Activated CD4-positive, alpha-beta T cell treated with anti-CD3 and anti-CD28 coated beads, Interleukin-2, amount 10 ng/mL, durations not matched to agents 7 days and 5 days (primary cell): ENCODE measurements around the gene SLC35F3. TPM values are rescaled to one million over a fixed set of nuclear protein-coding genes. Genes with fewer than 3 reads are reported as not detected.
"Not testable (repeated sequence)": the region's sequence is repeated elsewhere in the genome, so short reads cannot be mapped to it uniquely, and the experiment has no call there.

Source experiments
- CTCF ChIA-PET: fragments of 350-600 bp; sonication (Branson Sonifier 250); formaldehyde crosslinking; loops from one replicate; lab custom pipeline; 2021; ENCODE audit warnings: antibody characterized with exemption; lab: Charles Lee
- POLR2A ChIA-PET: fragments of 350-600 bp; sonication (Branson Sonifier 250); formaldehyde crosslinking; loops from one replicate; lab custom pipeline; 2021; ENCODE audit warnings: antibody characterized with exemption; lab: Charles Lee
- DNase-seq: peaks from one replicate; pipeline ENCODE4 v3.0.0-alpha.2; 2020
- H3K27ac Mint-ChIP-seq: one replicate; pipeline ENCODE4 v1.8.0; 2021; ENCODE audit warnings: mild to moderate bottlenecking, moderate library complexity, mixed read lengths
- H3K27me3 Mint-ChIP-seq: one replicate; pipeline ENCODE4 v1.8.0; 2021; ENCODE audit warnings: mixed read lengths
- H3K36me3 Mint-ChIP-seq: one replicate; pipeline ENCODE4 v1.8.0; 2021; ENCODE audit warnings: low read depth, mixed read lengths
- H3K4me1 Mint-ChIP-seq: one replicate; pipeline ENCODE4 v1.8.0; 2021; ENCODE audit warnings: mixed read lengths
- H3K4me3 Mint-ChIP-seq: one replicate; pipeline ENCODE4 v1.8.0; 2021; ENCODE audit warnings: mild to moderate bottlenecking, moderate library complexity, mixed read lengths
- H3K9me3 Mint-ChIP-seq: one replicate; pipeline ENCODE4 v1.8.0; 2021; ENCODE audit warnings: mixed read lengths
- total RNA-seq, 2 experiments: library from RNA; stranded (reverse); gene quantifications; one replicate each; pipeline ENCODE4 v1.2.3, GENCODE V29; 2021

The SLC35F3 gene
- total RNA-seq, 2 experiments from 2014 or later, result 5.9 to 6.5 TPM

GRCh38 chr1:233885196-233885920 lies 19.1 kb upstream of the SLC35F3 start:
- ChIA-PET POLR2A (no interaction called here), CTCF (interaction anchor here (1.4 kb wide), 1 partner anchor 25 kb away, joined by 4 read pairs; no protein-coding TSS in a partner anchor)
- no peak overlapping the region for H3K27ac Mint-ChIP-seq
- H3K4me3 Mint-ChIP-seq, result no peak overlapping the region
- H3K4me1 Mint-ChIP-seq, result no peaks in the 10 kb centered on the region
- H3K27me3 Mint-ChIP-seq, result no peaks in the 10 kb centered on the region
- no peaks in the 10 kb centered on the region for H3K36me3 Mint-ChIP-seq
- peaks cover 14% of the 10 kb centered on the region for H3K9me3 Mint-ChIP-seq
- DNase-seq, result no peak

GRCh38 chr1:233891151-233891550 lies 13.3 kb upstream of the SLC35F3 start:
- H3K27me3 Mint-ChIP-seq, H3K4me3 Mint-ChIP-seq, H3K27ac Mint-ChIP-seq, H3K4me1 Mint-ChIP-seq, POLR2A ChIA-PET, CTCF ChIA-PET, DNase-seq, H3K36me3 Mint-ChIP-seq: not testable (repeated sequence)
- peaks cover 28% of the 10 kb centered on the region for H3K9me3 Mint-ChIP-seq

GRCh38 chr1:233897325-233898162 lies 6.9 kb upstream of the SLC35F3 start:
- H3K9me3 Mint-ChIP-seq, result peaks cover 5% of the 10 kb centered on the region
- no peaks in the 10 kb centered on the region for H3K36me3 Mint-ChIP-seq
- no peaks in the 10 kb centered on the region for H3K4me1 Mint-ChIP-seq
- POLR2A ChIA-PET, result no interaction called here
- H3K27ac Mint-ChIP-seq, result no peak overlapping the region
- no peak for DNase-seq
- H3K27me3 Mint-ChIP-seq, result peaks cover 26% of the 10 kb centered on the region
- CTCF ChIA-PET, result no interaction called here
- H3K4me3 Mint-ChIP-seq, result no peak overlapping the region

- Mint-ChIP-seq H3K27ac (no peak overlapping the region), H3K4me1 (peaks cover 9% of the 10 kb centered on the region), H3K36me3 (peaks cover 5% of the 10 kb centered on the region), H3K9me3 (no peaks in the 10 kb centered on the region), H3K27me3 (peaks cover 51% of the 10 kb centered on the region), H3K4me3 (no peak overlapping the region)
- CTCF ChIA-PET, result interaction anchor here (0.6 kb wide), 1 partner anchor 13 kb away, joined by 4 read pairs; no protein-coding TSS in a partner anchor
- POLR2A ChIA-PET, result no interaction called here
- DNase-seq, result no peak
Observed at GRCh38 chr1:233901495-233901894, 3.0 kb upstream of the SLC35F3 start.

GRCh38 chr1:233905416-233906051 lies 1.1 kb downstream of the SLC35F3 start:
- Mint-ChIP-seq H3K4me3 (no peak overlapping the region), H3K27ac (no peak overlapping the region), H3K36me3 (peaks cover 5% of the 10 kb centered on the region), H3K4me1 (peaks cover 9% of the 10 kb centered on the region), H3K27me3 (peaks cover 51% of the 10 kb centered on the region), H3K9me3 (no peaks in the 10 kb centered on the region)
- POLR2A ChIA-PET, result no interaction called here
- DNase-seq, result no peak
- CTCF ChIA-PET, result no interaction called here

- H3K27me3 Mint-ChIP-seq, result peaks cover 41% of the 10 kb centered on the region
- H3K9me3 Mint-ChIP-seq, result no peaks in the 10 kb centered on the region
- CTCF ChIA-PET, result no interaction called here
Observed at GRCh38 chr1:233907151-233907550, 2.7 kb downstream of the SLC35F3 start.

GRCh38 chr1:233908092-233908491 lies 3.6 kb downstream of the SLC35F3 start:
- H3K27me3 Mint-ChIP-seq, result peaks cover 35% of the 10 kb centered on the region
- H3K4me1 Mint-ChIP-seq, result peaks cover 9% of the 10 kb centered on the region
- no peak overlapping the region for H3K27ac Mint-ChIP-seq
- H3K4me3 Mint-ChIP-seq, result no peak overlapping the region
- ChIA-PET POLR2A (interaction anchor here (0.7 kb wide), 1 partner anchor 1121 kb away, joined by 4 read pairs; no protein-coding TSS in a partner anchor), CTCF (interaction anchor here (0.6 kb wide), 1 partner anchor 81 kb away, joined by 5 read pairs; no protein-coding TSS in a partner anchor)
- peaks cover 5% of the 10 kb centered on the region for H3K36me3 Mint-ChIP-seq
- DNase-seq, result no peak
- no peaks in the 10 kb centered on the region for H3K9me3 Mint-ChIP-seq

More at GRCh38 chr1:233907151-233907550, 2.7 kb downstream of the SLC35F3 start:
- Mint-ChIP-seq H3K4me1 (peaks cover 9% of the 10 kb centered on the region), H3K36me3 (peaks cover 5% of the 10 kb centered on the region), H3K27ac (no peak overlapping the region), H3K4me3 (no peak overlapping the region)
- POLR2A ChIA-PET, result no interaction called here
- DNase-seq, result no peak

GRCh38 chr1:233909195-233909594 lies 4.7 kb downstream of the SLC35F3 start:
- peaks cover 26% of the 10 kb centered on the region for H3K27me3 Mint-ChIP-seq
- ChIA-PET POLR2A (no interaction called here), CTCF (no interaction called here)
- peaks cover 6% of the 10 kb centered on the region for H3K4me1 Mint-ChIP-seq
- no peak overlapping the region for H3K4me3 Mint-ChIP-seq
- DNase-seq, result no peak
- H3K27ac Mint-ChIP-seq, result no peak overlapping the region
- H3K36me3 Mint-ChIP-seq, result peaks cover 3% of the 10 kb centered on the region
- no peaks in the 10 kb centered on the region for H3K9me3 Mint-ChIP-seq

GRCh38 chr1:233912447-233912846 lies 8.0 kb downstream of the SLC35F3 start:
- no peak for DNase-seq
- H3K4me3 Mint-ChIP-seq, result no peak overlapping the region
- no peak overlapping the region for H3K27ac Mint-ChIP-seq
- no peaks in the 10 kb centered on the region for H3K4me1 Mint-ChIP-seq
- ChIA-PET POLR2A (no interaction called here), CTCF (no interaction called here)
- H3K9me3 Mint-ChIP-seq, result no peaks in the 10 kb centered on the region
- H3K27me3 Mint-ChIP-seq, result peaks cover 3% of the 10 kb centered on the region
- no peaks in the 10 kb centered on the region for H3K36me3 Mint-ChIP-seq

GRCh38 chr1:233912909-233913308 lies 8.4 kb downstream of the SLC35F3 start:
- H3K9me3 Mint-ChIP-seq, result no peaks in the 10 kb centered on the region
- CTCF ChIA-PET, result no interaction called here
- no peak overlapping the region for H3K27ac Mint-ChIP-seq

GRCh38 chr1:233916706-233917105 lies 12.2 kb downstream of the SLC35F3 start:
- POLR2A ChIA-PET, result no interaction called here
- no peak overlapping the region for H3K4me3 Mint-ChIP-seq
- H3K9me3 Mint-ChIP-seq, result no peaks in the 10 kb centered on the region

More at GRCh38 chr1:233912909-233913308, 8.4 kb downstream of the SLC35F3 start:
- Mint-ChIP-seq H3K4me3 (no peak overlapping the region), H3K36me3 (no peaks in the 10 kb centered on the region), H3K27me3 (peaks cover 2% of the 10 kb centered on the region), H3K4me1 (no peaks in the 10 kb centered on the region)
- no peak for DNase-seq
- POLR2A ChIA-PET, result interaction anchor here (0.6 kb wide), 1 partner anchor 149 kb away, joined by 4 read pairs; no protein-coding TSS in a partner anchor

GRCh38 chr1:233919786-233920185 lies 15.3 kb downstream of the SLC35F3 start:
- no peaks in the 10 kb centered on the region for H3K36me3 Mint-ChIP-seq
- no peaks in the 10 kb centered on the region for H3K27me3 Mint-ChIP-seq
- CTCF ChIA-PET, result no interaction called here
- H3K4me3 Mint-ChIP-seq, result no peak overlapping the region
- no peak overlapping the region for H3K27ac Mint-ChIP-seq
- POLR2A ChIA-PET, result no interaction called here
- no peak for DNase-seq
- no peaks in the 10 kb centered on the region for H3K4me1 Mint-ChIP-seq
- H3K9me3 Mint-ChIP-seq, result peaks cover 5% of the 10 kb centered on the region

More at GRCh38 chr1:233916706-233917105, 12.2 kb downstream of the SLC35F3 start:
- CTCF ChIA-PET, result no interaction called here
- Mint-ChIP-seq H3K4me1 (no peaks in the 10 kb centered on the region), H3K27me3 (no peaks in the 10 kb centered on the region), H3K27ac (no peak overlapping the region), H3K36me3 (no peaks in the 10 kb centered on the region)
- DNase-seq, result no peak
